Activated naive CD4-positive, alpha-beta T cell treated with anti-CD3 and anti-CD28 coated beads, Interleukin-2, amount 50 U/mL, for 24 hours (primary cell): ENCODE results near the gene GAB2.

Source experiments
- H3K27ac Mint-ChIP-seq: one replicate; pipeline ENCODE4 v1.8.0; 2021; ENCODE audit warnings: mild to moderate bottlenecking, mixed read lengths
- H3K27me3 Mint-ChIP-seq: one replicate; pipeline ENCODE4 v1.8.0; 2021; ENCODE audit warnings: mixed read lengths
- H3K36me3 Mint-ChIP-seq: one replicate; pipeline ENCODE4 v1.8.0; 2021; ENCODE audit warnings: mixed read lengths
- H3K4me1 Mint-ChIP-seq: one replicate; pipeline ENCODE4 v1.8.0; 2021; ENCODE audit warnings: mixed read lengths
- H3K4me3 Mint-ChIP-seq: one replicate; pipeline ENCODE4 v1.8.0; 2021; ENCODE audit warnings: mild to moderate bottlenecking, mixed read lengths
- H3K9me3 Mint-ChIP-seq: one replicate; pipeline ENCODE4 v1.8.0; 2021; ENCODE audit warnings: mixed read lengths

Gene GAB2

GRCh38 chr11:78210000-78210608 is 207.5 kb downstream of the GAB2 start:
- Mint-ChIP-seq H3K4me1 (peaks cover 24% of the 10 kb centered on the region), H3K4me3 (no peak overlapping the region), H3K27me3 (no peaks in the 10 kb centered on the region), H3K9me3 (no peaks in the 10 kb centered on the region), H3K27ac (no peak overlapping the region), H3K36me3 (peaks cover 21% of the 10 kb centered on the region)

GRCh38 chr11:78209478-78209877 is 208.1 kb downstream of the GAB2 start:
- Mint-ChIP-seq H3K36me3 (peaks cover 21% of the 10 kb centered on the region), H3K4me1 (peaks cover 30% of the 10 kb centered on the region), H3K27ac (no peak overlapping the region), H3K27me3 (no peaks in the 10 kb centered on the region), H3K9me3 (no peaks in the 10 kb centered on the region), H3K4me3 (no peak overlapping the region)

GRCh38 chr11:78208257-78209165 is 209.1 kb downstream of the GAB2 start:
- peaks cover 21% of the 10 kb centered on the region for H3K36me3 Mint-ChIP-seq
- no peak overlapping the region for H3K4me3 Mint-ChIP-seq
- H3K9me3 Mint-ChIP-seq: no peaks in the 10 kb centered on the region
- H3K4me1 Mint-ChIP-seq: peaks cover 34% of the 10 kb centered on the region
- no peaks in the 10 kb centered on the region for H3K27me3 Mint-ChIP-seq
- H3K27ac Mint-ChIP-seq: no peak overlapping the region

GRCh38 chr11:78207532-78208256 is 209.9 kb downstream of the GAB2 start:
- Mint-ChIP-seq H3K4me3 (no peak overlapping the region), H3K27me3 (no peaks in the 10 kb centered on the region), H3K36me3 (peaks cover 19% of the 10 kb centered on the region), H3K27ac (no peak overlapping the region), H3K4me1 (peaks cover 39% of the 10 kb centered on the region), H3K9me3 (no peaks in the 10 kb centered on the region)

GRCh38 chr11:78205691-78206090 is 211.9 kb downstream of the GAB2 start:
- Mint-ChIP-seq H3K27me3 (no peaks in the 10 kb centered on the region), H3K4me3 (no peak overlapping the region), H3K9me3 (no peaks in the 10 kb centered on the region), H3K4me1 (peaks cover 44% of the 10 kb centered on the region), H3K27ac (no peak overlapping the region), H3K36me3 (peaks cover 8% of the 10 kb centered on the region)

- Mint-ChIP-seq H3K9me3 (no peaks in the 10 kb centered on the region), H3K36me3 (peaks cover 5% of the 10 kb centered on the region), H3K4me3 (no peak overlapping the region), H3K27ac (no peak overlapping the region), H3K27me3 (no peaks in the 10 kb centered on the region), H3K4me1 (peaks cover 45% of the 10 kb centered on the region)
Observed at GRCh38 chr11:78205256-78205655, 212.4 kb downstream of the GAB2 start.

- H3K9me3 Mint-ChIP-seq: no peaks in the 10 kb centered on the region
- peak overlapping the region; percentile 83 for H3K4me3 Mint-ChIP-seq
- no peaks in the 10 kb centered on the region for H3K27me3 Mint-ChIP-seq
- peaks cover 2% of the 10 kb centered on the region for H3K36me3 Mint-ChIP-seq
- peak overlapping the region; percentile 95 for H3K27ac Mint-ChIP-seq
- peaks cover 57% of the 10 kb centered on the region for H3K4me1 Mint-ChIP-seq
Observed at GRCh38 chr11:78203184-78203583, 214.4 kb downstream of the GAB2 start.

GRCh38 chr11:78202733-78203167 is 214.9 kb downstream of the GAB2 start:
- Mint-ChIP-seq H3K27ac (peak overlapping the region; percentile 95), H3K4me3 (peak overlapping the region; percentile 83), H3K36me3 (peaks cover under 1% of the 10 kb centered on the region), H3K27me3 (no peaks in the 10 kb centered on the region), H3K9me3 (no peaks in the 10 kb centered on the region), H3K4me1 (peaks cover 57% of the 10 kb centered on the region)

GRCh38 chr11:78201096-78201818 is 216.4 kb downstream of the GAB2 start:
- peaks cover 57% of the 10 kb centered on the region for H3K4me1 Mint-ChIP-seq
- H3K9me3 Mint-ChIP-seq: no peaks in the 10 kb centered on the region
- no peaks in the 10 kb centered on the region for H3K27me3 Mint-ChIP-seq
- peak overlapping the region; percentile 31 for H3K4me3 Mint-ChIP-seq
- peak overlapping the region; percentile 71 for H3K27ac Mint-ChIP-seq
- H3K36me3 Mint-ChIP-seq: peaks cover 3% of the 10 kb centered on the region

GRCh38 chr11:78200553-78200952 is 217.1 kb downstream of the GAB2 start:
- H3K27me3 Mint-ChIP-seq: no peaks in the 10 kb centered on the region
- H3K36me3 Mint-ChIP-seq: peaks cover 3% of the 10 kb centered on the region
- no peak overlapping the region for H3K27ac Mint-ChIP-seq
- H3K4me1 Mint-ChIP-seq: peaks cover 56% of the 10 kb centered on the region
- H3K4me3 Mint-ChIP-seq: no peak overlapping the region
- no peaks in the 10 kb centered on the region for H3K9me3 Mint-ChIP-seq

- no peak overlapping the region for H3K27ac Mint-ChIP-seq
- H3K4me1 Mint-ChIP-seq: peaks cover 56% of the 10 kb centered on the region
- H3K9me3 Mint-ChIP-seq: no peaks in the 10 kb centered on the region
- no peaks in the 10 kb centered on the region for H3K27me3 Mint-ChIP-seq
- no peak overlapping the region for H3K4me3 Mint-ChIP-seq
- peaks cover 3% of the 10 kb centered on the region for H3K36me3 Mint-ChIP-seq
Observed at GRCh38 chr11:78200061-78200460, 217.6 kb downstream of the GAB2 start.

- H3K27me3 Mint-ChIP-seq: no peaks in the 10 kb centered on the region
- peaks cover 56% of the 10 kb centered on the region for H3K4me1 Mint-ChIP-seq
- no peak overlapping the region for H3K4me3 Mint-ChIP-seq
- H3K27ac Mint-ChIP-seq: no peak overlapping the region
- no peaks in the 10 kb centered on the region for H3K9me3 Mint-ChIP-seq
- peaks cover 3% of the 10 kb centered on the region for H3K36me3 Mint-ChIP-seq
Observed at GRCh38 chr11:78199653-78200015, 218.0 kb downstream of the GAB2 start.

- Mint-ChIP-seq H3K4me1 (peaks cover 56% of the 10 kb centered on the region), H3K27me3 (no peaks in the 10 kb centered on the region), H3K9me3 (no peaks in the 10 kb centered on the region), H3K36me3 (peaks cover 3% of the 10 kb centered on the region), H3K27ac (no peak overlapping the region), H3K4me3 (no peak overlapping the region)
Observed at GRCh38 chr11:78199015-78199652, 218.5 kb downstream of the GAB2 start.

GRCh38 chr11:78197816-78198215 is 219.8 kb downstream of the GAB2 start:
- H3K4me1 Mint-ChIP-seq: peaks cover 63% of the 10 kb centered on the region

GRCh38 chr11:78196661-78197091 is 220.9 kb downstream of the GAB2 start:
- Mint-ChIP-seq H3K36me3 (peaks cover 3% of the 10 kb centered on the region), H3K27ac (no peak overlapping the region), H3K9me3 (no peaks in the 10 kb centered on the region), H3K4me1 (peaks cover 58% of the 10 kb centered on the region), H3K4me3 (no peak overlapping the region), H3K27me3 (no peaks in the 10 kb centered on the region)

More at GRCh38 chr11:78197816-78198215, 219.8 kb downstream of the GAB2 start:
- Mint-ChIP-seq H3K27me3 (no peaks in the 10 kb centered on the region), H3K4me3 (no peak overlapping the region), H3K27ac (no peak overlapping the region), H3K9me3 (no peaks in the 10 kb centered on the region), H3K36me3 (peaks cover 3% of the 10 kb centered on the region)
